Stimulated activated CD4-positive, alpha-beta T cell treated with anti-CD3 and anti-CD28 coated beads, Interleukin-1b, Interleukin-23, amount 100 ng/mL, for 1 hour (primary cell): Measurements from ENCODE around the gene ORMDL3.
"Not testable (repeated sequence)": the region's sequence is repeated elsewhere in the genome, so short reads cannot be mapped to it uniquely, and the experiment has no call there.

Source experiments
- DNase-seq, 2 donors: peaks; one replicate each; pipeline ENCODE4 v3.0.0-alpha.2; 2020; ENCODE audit warnings: low read depth in 2 of 2

ORMDL3 gene

DNA sequence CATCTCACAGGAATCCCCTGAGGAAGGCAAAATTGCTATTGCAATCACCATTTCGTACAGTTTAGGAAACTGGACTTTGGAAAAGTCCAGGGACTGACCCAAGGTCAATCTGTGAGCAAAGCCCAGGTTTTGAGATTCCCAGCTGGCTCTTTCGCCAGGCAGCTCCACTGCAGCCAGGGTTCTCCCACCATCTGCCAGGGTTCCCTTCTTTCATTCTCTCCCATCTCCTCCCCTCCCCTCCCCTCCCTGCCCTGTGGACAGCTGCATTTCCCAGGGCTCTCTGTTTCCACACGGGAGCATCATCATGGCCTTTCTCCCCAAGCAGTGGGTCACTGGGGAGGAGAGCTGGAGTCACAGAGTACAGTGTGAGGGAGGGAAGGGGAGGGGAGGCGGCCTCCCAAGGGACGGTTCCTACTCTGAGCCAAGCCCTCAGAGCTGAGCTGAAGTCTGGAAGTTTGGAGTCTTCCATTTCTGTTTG is 23.5 kb upstream of the ORMDL3 start:
- no peak for DNase-seq

DNA sequence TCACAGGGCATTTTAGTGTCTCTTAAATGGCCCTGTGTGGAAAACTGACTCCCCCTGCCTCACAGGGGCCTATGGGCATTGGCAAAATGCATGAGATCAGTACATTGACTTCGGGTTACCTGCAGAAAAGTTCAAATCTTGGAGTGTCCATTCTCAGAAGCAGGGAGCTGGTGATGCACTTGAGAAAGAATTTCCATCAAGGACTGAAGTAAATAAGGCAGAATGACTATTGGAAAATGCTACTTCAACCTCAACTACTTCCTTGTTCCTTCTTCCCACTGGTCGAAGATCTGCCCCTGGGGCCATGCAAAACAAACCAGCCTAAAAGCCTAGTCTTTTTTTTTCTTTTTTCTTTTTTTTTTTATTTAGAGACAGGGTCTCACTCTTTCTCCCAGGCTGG is 21.6 kb upstream of the ORMDL3 start:
- DNase-seq, result no peak

DNA sequence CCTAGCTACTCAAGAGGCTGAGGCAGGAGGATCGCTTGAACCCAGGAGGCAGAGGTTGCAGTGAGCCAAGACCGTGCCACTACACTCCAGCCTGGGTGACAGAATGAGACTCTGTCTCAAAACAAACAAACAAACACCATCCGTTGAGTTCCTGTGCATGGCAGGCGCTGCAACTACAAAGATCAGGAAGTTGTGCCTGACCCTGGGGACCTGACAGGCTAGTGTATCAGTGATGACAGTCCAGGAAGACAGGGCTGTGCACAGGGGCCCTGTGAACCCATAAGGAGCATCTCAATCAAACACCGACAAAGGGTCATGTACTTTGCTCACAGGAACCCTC is 21.1 kb upstream of the ORMDL3 start:
- not testable (repeated sequence) for DNase-seq

DNA sequence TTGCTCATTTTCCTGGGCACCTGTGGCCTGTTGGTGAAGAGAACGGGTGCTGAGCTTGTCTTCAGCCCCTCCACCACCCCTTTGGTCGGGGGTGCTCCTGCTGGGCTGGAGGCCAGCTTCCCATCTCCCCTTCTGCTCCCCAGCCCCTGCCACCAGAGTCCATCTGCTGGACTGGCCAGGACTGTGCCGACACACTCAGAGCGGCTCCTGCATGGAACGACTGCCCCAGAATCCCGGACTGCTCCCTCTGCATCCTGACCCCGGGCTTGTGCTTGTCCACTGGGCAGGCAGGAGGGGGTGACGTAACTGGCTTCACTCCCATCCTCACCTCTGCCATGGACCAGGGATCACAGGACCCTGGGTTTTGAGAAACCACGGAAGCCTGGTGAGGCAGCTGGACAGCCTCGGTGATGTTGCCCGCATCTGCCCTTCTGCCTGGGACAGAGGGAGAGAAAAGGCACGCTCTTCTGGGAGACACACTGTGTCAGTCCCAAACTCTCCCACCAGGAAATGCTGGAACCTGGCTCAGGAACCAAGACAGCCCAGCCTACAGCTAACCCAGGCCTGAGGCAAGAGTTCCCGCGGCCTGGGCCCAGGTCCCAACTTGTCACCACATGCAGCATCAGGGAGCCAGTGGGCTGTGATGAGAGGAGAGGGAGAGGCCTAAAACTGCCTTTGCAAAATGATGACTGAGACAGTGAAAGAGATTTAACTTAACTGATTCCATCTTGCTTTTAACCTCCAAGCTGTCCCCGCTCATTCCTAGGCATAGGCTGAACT is 19.3 kb upstream of the ORMDL3 start:
- no peak for DNase-seq

DNA sequence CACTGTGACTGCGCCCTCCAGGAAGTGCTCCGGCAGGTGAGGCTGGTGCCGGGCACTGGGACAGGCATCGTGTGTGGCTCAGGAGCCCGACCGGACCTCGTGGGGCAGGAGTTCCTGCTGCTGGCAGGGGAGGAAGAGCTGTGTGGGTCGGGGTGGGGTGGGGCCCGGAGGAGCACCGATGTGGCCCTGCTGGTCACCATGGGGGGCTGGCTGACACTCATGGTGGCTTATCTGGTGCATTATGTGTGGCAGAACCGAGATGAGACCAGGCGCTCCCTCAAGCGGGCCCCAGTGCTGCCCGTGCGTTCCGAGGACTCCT is 17.0 kb upstream of the ORMDL3 start:
- DNase-seq, result no peak

DNA sequence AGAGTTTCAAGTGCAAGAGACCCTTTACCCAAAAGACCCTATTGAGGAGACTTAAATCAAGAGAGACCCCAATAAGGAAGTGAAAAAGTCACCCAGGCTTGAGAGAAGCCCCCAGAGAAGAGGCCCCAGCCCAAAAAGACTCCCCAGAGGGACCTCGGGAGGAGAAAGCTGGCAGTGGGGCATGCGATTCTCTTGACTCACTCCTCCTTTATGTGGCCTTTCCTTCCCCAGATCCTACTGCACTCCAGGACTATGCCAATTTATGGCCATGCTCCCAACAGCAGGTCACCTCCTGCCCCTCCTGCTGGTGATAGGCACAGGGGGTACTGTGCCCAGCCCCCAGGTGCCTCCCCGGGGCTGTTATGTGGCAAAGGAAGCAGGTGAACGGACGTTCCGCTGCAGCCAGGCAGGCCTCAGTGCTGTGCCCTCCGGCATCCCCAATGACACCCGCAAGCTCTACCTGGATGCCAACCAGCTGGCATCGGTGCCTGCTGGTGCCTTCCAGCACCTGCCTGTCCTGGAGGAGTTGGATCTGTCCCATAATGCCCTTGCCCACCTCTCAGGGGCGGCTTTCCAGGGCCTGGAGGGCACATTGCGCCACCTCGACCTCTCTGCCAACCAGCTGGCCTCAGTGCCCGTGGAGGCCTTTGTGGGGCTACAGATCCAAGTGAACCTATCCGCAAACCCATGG is 16.4 kb upstream of the ORMDL3 start:
- DNase-seq, result no peak

DNA sequence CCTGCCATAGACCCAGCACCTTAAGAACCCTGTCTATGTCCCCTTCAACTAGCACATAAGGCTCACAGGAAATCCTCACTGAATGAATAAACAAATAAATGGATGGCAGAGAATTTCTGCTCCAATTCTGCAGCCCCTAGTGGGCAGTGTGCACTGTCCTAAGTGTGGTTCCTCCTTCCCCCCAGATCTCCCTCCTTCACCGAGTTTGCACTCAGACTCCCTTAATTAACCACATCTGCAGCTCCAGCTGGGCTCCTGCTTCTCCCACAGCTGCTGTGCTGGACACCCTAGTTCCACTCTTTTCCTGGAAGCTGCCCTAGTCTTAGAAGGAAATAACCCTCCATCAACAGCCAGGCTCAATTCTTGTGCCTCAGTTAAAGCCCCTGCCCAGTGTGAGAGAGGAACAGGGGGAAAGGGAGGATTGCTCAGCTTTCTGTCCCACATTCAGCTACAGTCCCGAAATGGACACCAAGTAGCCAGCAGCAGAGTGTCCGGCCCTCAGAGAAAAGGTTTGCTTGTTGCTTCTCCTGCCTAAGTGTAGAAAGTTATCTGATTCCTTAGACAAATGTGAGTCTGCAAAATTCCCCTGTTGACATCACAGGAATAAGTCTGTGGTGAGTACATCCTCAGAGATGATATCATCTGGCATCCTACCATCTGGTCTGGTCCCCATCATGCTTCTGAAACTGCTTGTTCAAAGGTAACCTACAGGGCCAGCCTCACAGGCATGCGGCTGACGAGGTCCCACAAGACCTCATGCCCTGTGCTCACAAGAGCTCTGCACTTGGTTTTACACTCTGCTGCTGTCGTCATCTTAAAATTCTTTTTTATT is 12.4 kb upstream of the ORMDL3 start:
- no peak for DNase-seq

DNA sequence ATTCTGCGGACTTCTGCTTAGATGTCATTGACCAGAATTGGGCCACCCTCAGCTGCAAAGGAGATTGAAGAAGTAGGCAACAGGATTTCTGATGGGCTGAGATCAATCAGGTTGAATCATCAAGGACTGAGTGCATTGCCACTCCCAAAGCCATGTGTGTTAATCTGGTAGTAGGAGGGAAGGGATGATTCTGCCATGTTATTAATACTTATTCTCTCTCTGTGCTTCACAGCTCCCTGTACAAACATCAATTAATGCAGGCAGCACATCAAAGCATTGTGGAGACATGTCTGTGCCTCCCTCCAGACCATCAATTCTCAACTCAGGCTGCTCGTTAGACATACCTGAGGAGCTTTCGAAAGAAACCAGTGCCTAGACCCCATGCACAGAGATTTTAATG is 11.7 kb upstream of the ORMDL3 start:
- DNase-seq, result no peak

DNA sequence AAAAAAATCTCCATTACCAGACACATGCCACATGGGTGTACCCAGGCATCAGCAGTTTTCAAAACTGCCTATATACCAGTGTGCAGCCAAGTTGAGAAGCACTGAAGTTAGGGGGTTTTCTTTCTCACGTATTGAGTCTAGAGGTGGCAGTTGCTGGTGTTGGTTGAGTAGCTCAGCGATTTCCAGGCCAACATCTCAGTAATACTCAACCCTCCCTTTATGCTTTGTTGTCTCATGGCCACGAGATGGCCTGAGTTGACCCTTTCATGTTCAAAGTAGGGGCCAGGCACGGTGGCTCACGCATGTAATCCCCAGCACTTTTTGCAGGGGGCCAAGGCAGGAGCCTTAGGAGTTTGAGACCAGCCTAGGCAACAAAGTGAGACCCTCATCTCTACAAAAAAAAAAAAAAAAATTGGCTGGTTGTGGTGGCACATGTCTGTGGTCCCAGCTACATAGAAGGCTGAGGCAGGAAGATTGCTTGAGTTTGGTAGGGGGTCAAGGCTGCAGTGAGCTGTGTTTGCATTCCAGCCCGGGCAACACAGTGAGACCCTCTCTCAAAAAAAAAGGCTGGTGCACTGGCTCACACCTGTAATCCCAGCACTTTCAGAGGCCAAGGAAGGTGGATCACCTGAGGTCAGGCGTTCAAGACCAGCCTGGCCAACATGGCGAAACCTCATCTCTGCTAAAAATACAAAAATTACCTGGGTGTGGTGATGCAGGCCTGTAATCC is 10.9 kb upstream of the ORMDL3 start:
- DNase-seq, result no peak

DNA sequence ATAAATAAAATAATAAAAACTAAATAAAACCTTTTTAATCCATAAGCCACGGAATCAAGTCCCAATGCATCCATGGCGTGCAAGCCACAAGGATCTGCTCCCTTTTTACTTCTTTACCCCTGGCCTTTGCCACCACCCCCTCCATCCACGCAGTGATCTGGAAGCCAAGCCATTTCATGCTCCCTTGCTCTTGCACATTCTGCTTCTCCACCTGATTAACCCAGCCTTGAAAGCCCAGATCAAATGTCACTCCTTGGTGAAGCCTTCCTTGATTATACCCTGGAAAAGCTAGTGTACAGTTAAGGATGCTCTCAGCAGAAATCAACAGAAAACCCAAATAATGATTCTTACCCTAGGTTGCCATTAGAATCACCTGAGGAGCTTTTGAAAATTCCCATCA is 10.0 kb upstream of the ORMDL3 start:
- no peak for DNase-seq

DNA sequence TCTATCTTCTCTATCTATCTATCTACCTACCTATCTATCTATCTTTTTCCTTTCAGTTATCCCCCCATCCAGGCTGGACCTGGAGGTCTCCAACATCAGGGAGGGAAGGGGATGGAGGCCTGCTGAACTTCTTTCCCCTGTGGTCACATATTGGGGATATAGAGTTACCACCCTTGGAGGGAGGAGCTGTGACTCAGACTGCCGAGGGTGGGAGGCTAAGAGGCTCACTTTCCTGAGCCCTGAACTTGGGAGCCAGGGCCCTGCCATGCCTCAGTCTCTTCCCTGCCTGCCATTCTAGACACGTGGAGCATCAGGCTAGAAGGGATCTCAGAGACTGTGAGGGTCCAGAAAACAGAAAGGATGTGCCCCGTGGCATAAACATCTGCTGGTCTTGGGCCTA is 8.5 kb upstream of the ORMDL3 start:
- DNase-seq, result no peak

DNA sequence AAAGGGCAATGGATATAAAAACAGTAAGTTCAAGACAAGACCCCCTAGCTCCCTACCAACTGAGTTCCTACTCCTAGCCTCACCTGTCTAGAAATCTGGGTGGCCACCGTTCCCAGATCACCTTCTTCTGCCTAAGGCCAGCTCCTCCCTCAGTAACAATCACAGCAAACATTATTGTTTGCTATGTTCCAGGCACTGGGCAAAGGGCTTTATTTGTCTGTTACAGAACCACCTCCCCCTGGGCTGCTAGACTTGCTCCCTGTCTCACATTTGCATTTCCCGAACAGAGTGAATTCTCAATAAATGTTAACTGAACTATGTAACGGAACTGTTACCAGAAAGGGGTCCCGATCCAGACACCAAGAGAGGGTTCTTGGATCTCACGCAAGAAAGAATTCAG is 6.9 kb upstream of the ORMDL3 start:
- no peak for DNase-seq

DNA sequence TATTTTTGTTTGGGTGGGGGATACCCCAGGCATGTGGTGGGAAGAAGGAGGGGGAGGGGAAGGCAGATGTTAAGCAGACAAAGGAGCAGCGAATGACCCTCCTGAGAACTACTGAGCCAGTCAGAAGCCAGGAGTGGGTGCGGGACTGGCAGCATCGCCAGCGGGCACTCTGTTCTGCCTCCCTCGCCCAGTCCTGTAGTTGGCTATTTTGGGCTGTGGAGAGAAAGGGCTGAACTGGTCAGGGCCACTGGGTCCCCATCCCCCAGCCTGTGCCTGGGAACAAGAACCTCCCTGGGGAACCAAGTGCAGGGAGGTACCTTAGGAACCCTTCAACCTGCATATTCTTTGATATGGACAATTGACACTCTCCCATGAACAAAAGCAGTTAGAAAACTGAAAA is 6.5 kb upstream of the ORMDL3 start:
- no peak for DNase-seq

DNA sequence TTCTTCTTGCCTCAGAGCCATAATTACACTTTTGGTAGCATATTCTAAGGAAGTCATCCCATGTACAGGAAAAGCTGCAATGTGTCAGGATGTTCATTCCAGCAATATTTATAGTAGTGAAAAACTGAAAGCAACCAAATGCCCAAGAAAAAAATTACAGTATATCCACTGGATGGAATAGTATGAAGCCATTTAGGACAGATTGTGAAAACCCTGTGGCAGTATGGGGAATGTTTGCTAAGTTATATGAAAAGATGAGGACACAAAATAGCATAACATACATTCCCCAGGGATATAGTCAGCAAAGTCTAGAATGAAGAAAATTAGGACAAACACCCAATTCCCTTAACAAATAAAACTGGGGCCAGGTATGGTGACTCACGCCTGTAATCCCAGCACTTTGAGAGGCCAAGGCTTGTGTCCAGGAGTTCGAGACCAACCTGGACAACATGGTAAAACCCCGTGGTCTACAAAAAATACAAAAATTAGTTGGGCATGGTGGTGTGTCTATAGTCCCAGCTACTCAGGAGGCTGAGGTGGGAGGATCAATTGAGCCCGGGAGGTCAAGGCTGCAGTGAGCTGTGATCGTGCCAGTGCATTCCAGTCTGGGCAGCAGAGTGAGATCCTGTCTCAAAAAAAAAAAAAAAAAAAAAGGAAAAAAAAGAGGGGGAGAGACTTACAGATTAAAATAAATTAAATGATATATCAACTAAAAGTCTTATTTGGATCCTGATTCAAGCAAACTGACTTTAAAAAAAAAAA is 2.4 kb upstream of the ORMDL3 start:
- no peak for DNase-seq

DNA sequence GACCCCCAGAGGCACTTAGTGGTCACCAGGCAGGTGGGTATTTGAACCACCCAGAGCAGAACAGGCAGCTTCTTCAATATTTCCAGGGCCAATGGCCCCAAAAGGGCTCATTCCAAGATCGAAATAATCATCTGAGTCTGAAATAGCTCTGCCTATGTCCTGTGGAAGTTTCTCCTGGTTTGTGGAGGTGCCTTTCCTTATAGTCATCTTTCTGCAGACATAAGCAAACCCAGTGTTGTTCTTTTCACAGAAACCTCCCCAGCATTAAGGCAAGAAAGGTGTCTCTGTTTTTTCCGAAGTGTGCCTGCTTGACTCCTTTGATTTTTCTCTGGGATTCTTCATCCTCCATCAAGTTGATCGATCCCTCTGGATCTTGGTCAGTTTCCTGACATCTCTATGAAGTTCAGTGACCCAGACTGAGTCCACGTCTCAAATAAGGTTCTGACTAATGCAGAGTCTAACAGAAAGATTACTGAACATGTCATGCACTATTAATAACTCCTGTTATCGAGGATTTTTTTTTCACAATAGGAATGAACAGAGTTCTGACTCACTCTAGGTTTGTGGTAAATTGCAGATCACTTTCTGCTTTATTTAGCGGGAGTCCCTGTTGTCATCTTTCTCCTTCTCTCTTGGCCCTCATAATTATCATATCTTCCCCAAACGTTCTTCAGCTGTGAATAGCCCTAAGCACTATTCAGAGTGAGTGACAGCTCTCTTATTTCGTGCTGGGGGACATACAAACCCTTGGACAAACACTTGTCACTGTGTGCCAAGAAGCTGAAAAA is 1.7 kb upstream of the ORMDL3 start:
- no peak for DNase-seq

DNA sequence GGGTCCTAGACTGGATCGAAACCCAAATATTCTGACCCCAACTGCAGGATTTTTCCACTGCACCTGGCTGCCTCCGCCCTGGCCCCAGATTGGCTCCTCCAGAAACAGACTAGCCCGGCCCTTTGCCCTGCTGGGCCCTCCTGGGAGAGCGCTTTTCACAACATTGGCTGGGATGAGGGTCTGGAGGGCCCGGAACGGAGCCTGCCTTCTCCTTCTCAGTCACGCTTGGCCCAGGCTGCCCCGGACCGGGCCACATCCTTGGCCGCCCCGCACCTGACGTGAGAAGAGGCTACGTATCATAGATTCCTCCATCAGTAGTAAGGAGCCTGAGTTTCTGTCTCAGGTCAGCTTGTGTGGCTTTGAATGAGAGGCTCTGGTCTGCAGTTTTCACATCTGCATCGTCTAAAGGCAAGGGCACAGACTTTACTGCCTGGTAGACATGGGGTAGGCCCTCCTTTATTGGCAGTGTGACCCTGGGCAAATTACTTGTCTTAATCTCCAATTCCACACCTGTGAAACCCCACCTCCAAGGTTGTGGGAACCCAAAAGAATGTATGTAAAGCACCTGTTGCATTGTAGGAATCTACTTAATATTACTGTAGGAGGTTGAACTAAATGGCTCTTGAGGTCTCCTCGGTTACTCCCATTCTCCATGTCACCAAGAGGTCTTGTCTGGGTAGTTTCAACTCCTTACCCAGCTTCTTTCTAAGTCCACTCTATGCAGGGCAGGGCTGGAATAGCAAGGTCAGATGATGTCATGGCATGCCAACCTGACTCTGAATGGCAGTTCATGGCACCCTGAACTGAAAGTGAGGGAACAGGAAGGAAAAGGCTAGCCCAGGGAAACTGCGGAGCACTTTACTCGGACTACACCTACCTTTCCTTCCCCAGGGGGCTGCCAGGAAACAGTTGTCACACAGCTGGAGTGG is 792 bp upstream of the ORMDL3 start:
- no peak for DNase-seq

DNA sequence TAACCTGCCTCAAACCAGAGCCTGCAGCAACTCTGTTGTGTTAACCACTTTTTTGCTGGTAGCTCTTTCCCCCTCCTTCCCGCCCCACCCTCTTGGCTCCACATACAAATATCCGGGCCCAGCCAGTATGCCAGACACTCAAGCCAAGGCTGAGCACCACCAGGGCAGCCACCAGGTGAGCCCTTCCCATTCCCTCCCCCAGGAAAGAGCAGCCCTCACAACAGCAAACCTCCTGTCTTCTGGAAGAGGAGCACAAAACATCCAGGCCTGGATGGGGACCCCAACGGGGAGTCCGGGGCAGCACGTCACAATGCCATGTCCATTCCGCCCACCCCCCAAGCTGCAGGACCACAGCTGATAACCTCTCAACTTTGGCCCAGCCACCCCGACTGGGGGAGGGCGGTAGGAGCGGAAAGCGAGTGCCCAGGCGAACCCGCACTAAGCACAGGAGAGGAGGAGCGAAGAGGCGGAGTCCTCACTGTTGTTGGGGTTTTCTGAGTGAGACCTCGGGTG is 757 bp downstream of the ORMDL3 start:
- peak in 1 of 2 donors; percentile 17 for DNase-seq

DNA sequence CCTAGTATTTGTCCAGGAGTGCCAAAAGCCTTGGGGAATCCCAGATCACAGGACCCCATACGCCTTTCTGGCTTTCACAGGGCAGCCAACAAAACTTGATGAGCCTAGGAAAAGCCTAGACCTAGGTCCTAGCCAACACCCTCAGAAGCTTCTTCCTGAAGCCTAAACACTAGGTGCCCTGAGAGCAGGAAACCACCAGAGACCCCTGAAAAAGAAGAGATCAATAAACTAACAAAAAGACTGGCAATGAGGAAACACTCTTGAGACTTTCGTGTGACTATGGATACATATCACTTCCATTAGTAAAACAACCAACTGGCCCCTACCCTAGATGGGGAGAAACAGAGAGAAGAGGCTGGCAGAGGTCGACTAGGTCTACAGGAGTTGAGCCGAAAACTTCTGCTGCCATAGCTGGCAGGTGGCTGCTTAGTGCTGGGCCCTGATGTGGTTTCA is 1.2 kb downstream of the ORMDL3 start:
- DNase-seq, result no peak
